Posterior vena cava (tissue), 2 donors: ENCODE results near the gene NTM. TPM values are rescaled to one million over a fixed set of nuclear protein-coding genes. Genes with fewer than 3 reads are reported as not detected.
"Not testable (repeated sequence)": the region's sequence is repeated elsewhere in the genome, so short reads cannot be mapped to it uniquely, and the experiment has no call there.

Experiments used
- DNase-seq: peaks from one replicate; pipeline ENCODE4 v3.0.0-alpha.2; 2020; ENCODE audit warnings: low spot score
- intact Hi-C, 2 donors: fragments of 100-400 bp; cut with DNase I; formaldehyde crosslinking; loops; one replicate each; pipeline versions ENCODE4 v1.14.1 to v1.14.2; 2022 to 2023
- total RNA-seq, 2 donors: library from RNA; stranded (reverse); fragmentation: NEBNext Ultra II Directional; extraction: Animal tissue kit (Norgen Biotek cat#: 25700); gene quantifications; one replicate each; pipeline ENCODE4 v1.2.1, GENCODE V29; 2021
- donor health status: DM: yes; HTN: yes; CAD: no.
- donor health status: DM: yes; HTN: yes; CAD: no.

The NTM gene
- total RNA-seq, 2 donors from 2014 or later: 8.2 to 16.1 TPM

GRCh38 chr11:131476266-131476665 is 105.9 kb downstream of the NTM start:
- intact Hi-C loops: no loop called here
- no peak for DNase-seq

- intact Hi-C loops: no loop called here
- no peak for DNase-seq
Measured at GRCh38 chr11:131478341-131478740, 107.9 kb downstream of the NTM start.

- intact Hi-C loops: no loop called here
- DNase-seq: no peak
Measured at GRCh38 chr11:131481303-131481702, 110.9 kb downstream of the NTM start.

GRCh38 chr11:131481971-131482370 is 111.6 kb downstream of the NTM start:
- intact Hi-C loops: no loop called here
- DNase-seq: no peak

- intact Hi-C loops: no loop called here
- DNase-seq: no peak
Measured at GRCh38 chr11:131483453-131483852, 113.0 kb downstream of the NTM start.

GRCh38 chr11:131483877-131484276 is 113.5 kb downstream of the NTM start:
- intact Hi-C loops: no loop called here
- no peak for DNase-seq

- intact Hi-C loops: no loop called here
Measured at GRCh38 chr11:131486100-131486499, 115.7 kb downstream of the NTM start.

GRCh38 chr11:131486937-131487635 is 116.7 kb downstream of the NTM start:
- intact Hi-C loops: no loop called here
- no peak for DNase-seq

More at GRCh38 chr11:131486100-131486499, 115.7 kb downstream of the NTM start:
- DNase-seq: no peak

GRCh38 chr11:131488238-131488637 is 117.8 kb downstream of the NTM start:
- DNase-seq: no peak
- intact Hi-C loops: no loop called here

- intact Hi-C loops: no loop called here
- DNase-seq: no peak
Measured at GRCh38 chr11:131491503-131491902, 121.1 kb downstream of the NTM start.

- no peak for DNase-seq
- intact Hi-C loops: no loop called here
Measured at GRCh38 chr11:131495423-131495822, 125.0 kb downstream of the NTM start.

- intact Hi-C loops, DNase-seq: not testable (repeated sequence)
Measured at GRCh38 chr11:131497686-131498085, 127.3 kb downstream of the NTM start.

GRCh38 chr11:131498631-131499160 is 128.3 kb downstream of the NTM start:
- DNase-seq: no peak
- intact Hi-C loops: no loop called here

GRCh38 chr11:131499199-131499598 is 128.8 kb downstream of the NTM start:
- no peak for DNase-seq
- intact Hi-C loops: no loop called here

GRCh38 chr11:131503017-131503416 is 132.6 kb downstream of the NTM start:
- intact Hi-C loops: no loop called here
- no peak for DNase-seq

- DNase-seq: no peak
- intact Hi-C loops: no loop called here
Measured at GRCh38 chr11:131504199-131504949, 134.0 kb downstream of the NTM start.

- DNase-seq: no peak
- intact Hi-C loops: no loop called here
Measured at GRCh38 chr11:131506348-131506747, 135.9 kb downstream of the NTM start.

- intact Hi-C loops: no loop called here
- DNase-seq: no peak
Measured at GRCh38 chr11:131510662-131511061, 140.2 kb downstream of the NTM start.

- DNase-seq: no peak
- intact Hi-C loops: no loop called here
Measured at GRCh38 chr11:131511794-131512193, 141.4 kb downstream of the NTM start.

- DNase-seq: no peak
- intact Hi-C loops: no loop called here
Measured at GRCh38 chr11:131512228-131512627, 141.8 kb downstream of the NTM start.

- intact Hi-C loops: no loop called here
Measured at GRCh38 chr11:131514062-131514461, 143.6 kb downstream of the NTM start.

More at GRCh38 chr11:131514062-131514461, 143.6 kb downstream of the NTM start:
- DNase-seq: no peak
